ENCODE results near the gene HSD17B11. TPM values are rescaled to one million over a fixed set of nuclear protein-coding genes. Genes with fewer than 3 reads are reported as not detected.

The HSD17B11 gene
- total and polyA plus RNA-seq, 2 of the 8 experiments (the other 6 are each of a cell fraction or from before 2014, with no cell fraction given): 6.0 to 9.0 TPM

- Histone ChIP-seq H4K20me1 (replicated peaks in 1 of 2; ENCODE audit: control insufficient read depth in 1 of 2, insufficient read depth in 2 of 2, low read length in 2 of 2) (no peaks in the 10 kb centered on the region), H3K18ac (ENCODE audit: extremely low read depth, low read length) (peak within 1 kb of the TSS; percentile 88), H2AK5ac (ENCODE audit: low read depth, low read length) (no peak within 1 kb of the TSS), H3K79me1 (ENCODE audit: low read depth, low read length) (peaks cover 4% of the 10 kb centered on the region), H2AFZ (ENCODE audit: low read length) (peak within 1 kb of the TSS; percentile 10), H2BK20ac (ENCODE audit: low read length) (no peak within 1 kb of the TSS), H2BK15ac (ENCODE audit: low read length) (no peak within 1 kb of the TSS), H2BK12ac (ENCODE audit: low read depth, low read length) (no peak within 1 kb of the TSS; the same call in 1 of the 2 replicates), H3K4me2 (ENCODE audit: insufficient read depth in 1 of 2, low read depth in 2 of 2, low read length in 2 of 2) (peak within 1 kb of the TSS; percentile 69 to 73), H3K23me2 (ENCODE audit: low read depth, low read length) (0 out of 2 replicates have a peak, but pooled peaks cover 2% of the 10 kb centered on the region), H3K27me3 (replicated peaks in 1 of 4; ENCODE audit: control insufficient read depth in 3 of 4, extremely low read depth in 1 of 4, insufficient read depth in 3 of 4, low read length in 3 of 4) (no peaks in the 10 kb centered on the region), H3K79me2 (ENCODE audit: control insufficient read depth in 1 of 2, insufficient read depth in 2 of 2, low read length in 2 of 2) (peaks cover 0 to 43% of the 10 kb centered on the region in 2 experiments; a peak in 3 of 4 replicates), H3K56ac (replicated peaks; ENCODE audit: insufficient read length, low read depth, low read length) (peak within 1 kb of the TSS; percentile 84), H3K23ac (ENCODE audit: insufficient read length) (no peak within 1 kb of the TSS), H2BK5ac (ENCODE audit: low read depth, low read length) (peak within 1 kb of the TSS; percentile 89), H3K9me3 (ENCODE audit: insufficient read depth in 2 of 2, low read depth in 1 of 2, low read length in 1 of 2) (0 out of 4 replicates have a peak, but pooled peaks cover 0 to 2% of the 10 kb centered on the region in 2 experiments), H2BK120ac (replicated peaks; ENCODE audit: low read depth, low read length) (no peak within 1 kb of the TSS), H4K5ac (ENCODE audit: insufficient read length, low read depth, low read length) (peak within 1 kb of the TSS; percentile 69), H4K8ac (ENCODE audit: extremely low read depth, insufficient read depth, low read length) (peak within 1 kb of the TSS; percentile 91; the same call in 1 of the 2 replicates), H3K9ac (replicated peaks in 1 of 4; ENCODE audit: extremely low read depth in 1 of 4, low read depth in 3 of 4, low read length in 3 of 4) (peak within 1 kb of the TSS; percentile 75 to 92 (median 86)), H3K4me1 (replicated peaks in 1 of 4; ENCODE audit: control insufficient read depth in 3 of 4, insufficient read depth in 4 of 4, low read length in 3 of 4) (peaks cover 2 to 19% (median 10%) of the 10 kb centered on the region in 4 experiments; a peak in 6 of 7 replicates), H4K91ac (replicated peaks; ENCODE audit: insufficient read length, low read length) (no peak within 1 kb of the TSS), H3K14ac (ENCODE audit: insufficient read length) (no peak within 1 kb of the TSS), H3K4me3 (ENCODE audit: extremely low read depth in 1 of 4, insufficient read depth in 2 of 4, low read depth in 3 of 4, low read length in 4 of 4) (peak within 1 kb of the TSS; percentile 77 to 85 (median 82)), H3K36me3 (ENCODE audit: control insufficient read depth in 2 of 4, insufficient read depth in 4 of 4, low read length in 3 of 4) (no peaks in the 10 kb centered on the region), H3K4ac (replicated peaks; ENCODE audit: insufficient read length, low read depth, low read length) (no peak within 1 kb of the TSS), H3K27ac (ENCODE audit: low read depth, low read length) (peak within 1 kb of the TSS; percentile 87)
- WGBS, 2 experiments (ENCODE audit: extremely low coverage in 1 of 2, insufficient coverage in 1 of 2, insufficient read length in 1 of 2, insufficient replicate concordance in 2 of 2, low coverage in 1 of 2, low lambda C conversion rate in 2 of 2, missing lambda C conversion rate in 1 of 2): 5% methylated on average over 56 of the region's 58 CpGs; no CpG with 5 or more reads in 1 of the 2 experiments
- ChIA-PET POLR2A (ENCODE audit: partially characterized antibody) (interaction anchor here (0.6 to 2.5 kb wide), 11 partner anchors 10 to 45 kb away, joined by 3 to 10 read pairs (median 3); partner anchors contain the start of gene HSD17B11), CTCF (ENCODE audit: partially characterized antibody) (interaction anchor here (0.5 to 2.6 kb wide), 7 partner anchors 13 to 801 kb away, joined by 3 to 9 read pairs (median 4); no protein-coding TSS in a partner anchor)
- peak; percentile 77 to 93 for DNase-seq (ENCODE audit: low read depth in 1 of 2, low spot score in 2 of 2)
- FAIRE-seq: peak; percentile 32
- peak; percentile 96 for TF ChIP-seq ATF3 (IDR thresholded peaks at IDR 0.05; ENCODE audit: insufficient read depth, low read depth, low read length)
- TF ChIP-seq POLR2A (IDR thresholded peaks at IDR 0.05; ENCODE audit: control extremely low read depth in 1 of 2, low read depth in 2 of 2, low read length in 2 of 2): peak; percentile 90 to 92
- TF ChIP-seq EP300 (IDR thresholded peaks at IDR 0.05; ENCODE audit: borderline replicate concordance in 1 of 2, low read depth in 2 of 2, low read length in 2 of 2): no peak
- TF ChIP-seq RFX5 (IDR thresholded peaks at IDR 0.05; ENCODE audit: borderline replicate concordance, low read depth, low read length): no peak
- TF ChIP-seq KDM4A (IDR thresholded peaks at IDR 0.05; ENCODE audit: low read depth, low read length, severe bottlenecking): peak; percentile 89
- TF ChIP-seq HDAC2 (IDR thresholded peaks at IDR 0.05; ENCODE audit: borderline replicate concordance in 1 of 2, low read depth in 2 of 2, low read length in 2 of 2): peak in 1 of 2 experiments; percentile 92; a peak in 2 of 4 replicates
- peak; percentile 32 for TF ChIP-seq SAP30 (IDR thresholded peaks at IDR 0.05; ENCODE audit: insufficient read depth, insufficient replicate concordance, low read length)
- TF ChIP-seq CBX8 (IDR thresholded peaks at IDR 0.05; ENCODE audit: borderline replicate concordance, low read depth, low read length): no peak
These were observed 31.4 kb upstream of the HSD17B11 start, which contains the start of gene NUDT9 for GRCh38 chr4:87422104-87423052. TSS of gene NUDT9 (plus strand) at chr4:87422573. CDS start at chr4:87422906, 333 bp downstream.

All from H1 (cell line).